ENCODE data around the gene JAKMIP1. TPM values are rescaled to one million over a fixed set of nuclear protein-coding genes. Genes with fewer than 3 reads are reported as not detected.

JAKMIP1 gene
- polyA plus RNA-seq, 4 donors: 0.09 to 0.14 TPM; not detected in 2

- no peak for DNase-seq (ENCODE audit: low read depth in 4 of 4, low spot score in 3 of 4)
Observed at GRCh38 chr4:6183740-6184139, 16.6 kb downstream of the JAKMIP1 start.

GRCh38 chr4:6182376-6183280 lies 17.7 kb downstream of the JAKMIP1 start:
- no peak for DNase-seq (ENCODE audit: low read depth in 4 of 4, low spot score in 3 of 4)

GRCh38 chr4:6180841-6181631 lies 19.3 kb downstream of the JAKMIP1 start:
- no peak for DNase-seq (ENCODE audit: low read depth in 4 of 4, low spot score in 3 of 4)

GRCh38 chr4:6179362-6179761 lies 21.0 kb downstream of the JAKMIP1 start:
- DNase-seq (ENCODE audit: low read depth in 4 of 4, low spot score in 3 of 4): no peak

GRCh38 chr4:6178757-6179156 lies 21.6 kb downstream of the JAKMIP1 start:
- DNase-seq (ENCODE audit: low read depth in 4 of 4, low spot score in 3 of 4): no peak

GRCh38 chr4:6177587-6178197 lies 22.7 kb downstream of the JAKMIP1 start:
- DNase-seq (ENCODE audit: low read depth in 4 of 4, low spot score in 3 of 4): no peak

GRCh38 chr4:6175426-6175825 lies 24.9 kb downstream of the JAKMIP1 start:
- no peak for DNase-seq (ENCODE audit: low read depth in 4 of 4, low spot score in 3 of 4)

- no peak for DNase-seq (ENCODE audit: low read depth in 4 of 4, low spot score in 3 of 4)
Observed at GRCh38 chr4:6172927-6173200, 27.5 kb downstream of the JAKMIP1 start.

GRCh38 chr4:6172093-6172926 lies 28.0 kb downstream of the JAKMIP1 start:
- no peak for DNase-seq (ENCODE audit: low read depth in 4 of 4, low spot score in 3 of 4)

GRCh38 chr4:6169239-6169638 lies 31.1 kb downstream of the JAKMIP1 start:
- DNase-seq (ENCODE audit: low read depth in 4 of 4, low spot score in 3 of 4): no peak

GRCh38 chr4:6165766-6166165 lies 34.6 kb downstream of the JAKMIP1 start:
- no peak for DNase-seq (ENCODE audit: low read depth in 4 of 4, low spot score in 3 of 4)

- no peak for DNase-seq (ENCODE audit: low read depth in 4 of 4, low spot score in 3 of 4)
Observed at GRCh38 chr4:6162885-6163284, 37.5 kb downstream of the JAKMIP1 start.

GRCh38 chr4:6161921-6162464 lies 38.4 kb downstream of the JAKMIP1 start:
- DNase-seq (ENCODE audit: low read depth in 4 of 4, low spot score in 3 of 4): no peak

- DNase-seq (ENCODE audit: low read depth in 4 of 4, low spot score in 3 of 4): no peak
Observed at GRCh38 chr4:6160536-6160935, 39.8 kb downstream of the JAKMIP1 start.

- no peak for DNase-seq (ENCODE audit: low read depth in 4 of 4, low spot score in 3 of 4)
Observed at GRCh38 chr4:6157926-6158325, 42.4 kb downstream of the JAKMIP1 start.

GRCh38 chr4:6155996-6156750 lies 44.2 kb downstream of the JAKMIP1 start:
- no peak for DNase-seq (ENCODE audit: low read depth in 4 of 4, low spot score in 3 of 4)

GRCh38 chr4:6154875-6155274 lies 45.5 kb downstream of the JAKMIP1 start:
- no peak for DNase-seq (ENCODE audit: low read depth in 4 of 4, low spot score in 3 of 4)

GRCh38 chr4:6153874-6154273 lies 46.5 kb downstream of the JAKMIP1 start:
- DNase-seq (ENCODE audit: low read depth in 4 of 4, low spot score in 3 of 4): peak in 1 of 4 donors; percentile 25

- no peak for DNase-seq (ENCODE audit: low read depth in 4 of 4, low spot score in 3 of 4)
Observed at GRCh38 chr4:6152869-6153705, 47.3 kb downstream of the JAKMIP1 start.
